SU-DHL-6 (cell line): ENCODE measurements around the gene PGBD5.

ENCODE experiments used
- EZH2phosphoT487 ChIP-seq: fragments of 200-600 bp; sonication (generic), shearing (Covaris generic); conservative IDR thresholded peaks from 2 replicates; pipeline ENCODE4 v1.6.1; 2018; ENCODE audit warnings: mild to moderate bottlenecking, antibody characterized with exemption, low read length, moderate library complexity, mixed read lengths
- TF ChIP-seq, protein P1 (sequence below): fragments of 200-600 bp; sonication (generic); IDR thresholded peaks from one replicate; pipeline ENCODE4 v1.5.1; 2017; ENCODE audit warnings: antibody characterized with exemption, mild to moderate bottlenecking, low read length, moderate library complexity; ENCODE audit not compliant: insufficient read depth, poor library complexity, severe bottlenecking

DNA sequence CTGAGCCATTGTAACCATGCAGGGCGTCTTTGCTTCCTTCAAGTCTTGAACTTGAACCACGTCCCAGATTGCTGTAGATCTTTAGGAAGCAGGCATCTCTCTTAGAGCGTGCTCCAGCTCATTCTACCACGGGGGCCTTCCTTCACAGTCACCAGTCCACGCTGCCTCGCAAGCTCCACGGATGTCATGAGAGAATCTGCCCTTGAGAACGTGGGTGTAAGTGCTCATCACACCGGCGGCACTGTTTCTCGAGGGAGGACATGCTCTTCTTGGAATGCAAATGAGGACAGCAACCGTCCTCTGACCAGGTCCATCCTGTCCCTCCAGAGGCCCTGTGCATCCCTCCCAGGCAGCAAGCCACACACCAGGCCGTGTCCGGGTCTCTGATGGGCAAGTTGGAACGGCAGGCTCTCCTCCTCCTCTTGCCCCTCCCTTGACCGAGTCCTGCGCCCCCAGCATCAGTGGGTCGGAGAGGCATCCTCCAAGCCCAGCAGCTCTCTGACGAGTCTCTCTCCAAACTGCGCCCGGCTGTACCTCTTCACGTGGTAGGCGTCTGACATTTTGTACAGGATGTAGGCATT, 103.1 kb downstream of the PGBD5 start:
- TF ChIP-seq, protein P1, sequence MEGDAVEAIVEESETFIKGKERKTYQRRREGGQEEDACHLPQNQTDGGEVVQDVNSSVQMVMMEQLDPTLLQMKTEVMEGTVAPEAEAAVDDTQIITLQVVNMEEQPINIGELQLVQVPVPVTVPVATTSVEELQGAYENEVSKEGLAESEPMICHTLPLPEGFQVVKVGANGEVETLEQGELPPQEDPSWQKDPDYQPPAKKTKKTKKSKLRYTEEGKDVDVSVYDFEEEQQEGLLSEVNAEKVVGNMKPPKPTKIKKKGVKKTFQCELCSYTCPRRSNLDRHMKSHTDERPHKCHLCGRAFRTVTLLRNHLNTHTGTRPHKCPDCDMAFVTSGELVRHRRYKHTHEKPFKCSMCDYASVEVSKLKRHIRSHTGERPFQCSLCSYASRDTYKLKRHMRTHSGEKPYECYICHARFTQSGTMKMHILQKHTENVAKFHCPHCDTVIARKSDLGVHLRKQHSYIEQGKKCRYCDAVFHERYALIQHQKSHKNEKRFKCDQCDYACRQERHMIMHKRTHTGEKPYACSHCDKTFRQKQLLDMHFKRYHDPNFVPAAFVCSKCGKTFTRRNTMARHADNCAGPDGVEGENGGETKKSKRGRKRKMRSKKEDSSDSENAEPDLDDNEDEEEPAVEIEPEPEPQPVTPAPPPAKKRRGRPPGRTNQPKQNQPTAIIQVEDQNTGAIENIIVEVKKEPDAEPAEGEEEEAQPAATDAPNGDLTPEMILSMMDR, result no peak
- no peak for TF ChIP-seq EZH2phosphoT487
